Type B pancreatic cell (in vitro differentiated cells): ENCODE data around the gene DHRS4L2. TPM values are rescaled to one million over a fixed set of nuclear protein-coding genes. Genes with fewer than 3 reads are reported as not detected.
"Not testable (repeated sequence)": the region's sequence is repeated elsewhere in the genome, so short reads cannot be mapped to it uniquely, and the experiment has no call there.

Experiments
- DNase-seq: peaks from one replicate; pipeline ENCODE4 v3.0.0; 2021; ENCODE audit warnings: mixed read lengths; ENCODE audit not compliant: unreplicated experiment; ENCODE audit errors: extremely low spot score
- H3K27ac Mint-ChIP-seq: 2 replicates; pipeline ENCODE4 v1.8.0; 2021; ENCODE audit warnings: mild to moderate bottlenecking, mixed read lengths
- H3K27me3 Mint-ChIP-seq: 2 replicates; pipeline ENCODE4 v1.8.0; 2021; ENCODE audit warnings: mixed read lengths
- H3K36me3 Mint-ChIP-seq: 2 replicates; pipeline ENCODE4 v1.8.0; 2021; ENCODE audit warnings: mixed read lengths
- H3K4me1 Mint-ChIP-seq: one replicate; pipeline ENCODE4 v1.8.0; 2021; ENCODE audit warnings: mixed read lengths; ENCODE audit not compliant: unreplicated experiment
- H3K4me3 Mint-ChIP-seq: 2 replicates; pipeline ENCODE4 v1.8.0; 2021; ENCODE audit warnings: mild to moderate bottlenecking, mixed read lengths
- H3K9me3 Mint-ChIP-seq: 2 replicates; pipeline ENCODE4 v1.8.0; 2021; ENCODE audit warnings: mixed read lengths
- total RNA-seq: library from RNA; stranded (reverse); gene quantifications from 2 replicates; pipeline ENCODE4 v1.2.1, GENCODE V29; 2021; ENCODE audit warnings: low replicate concordance
- TF ChIP-seq, protein P1 (sequence below): fragments of 200-600 bp; sonication (generic); conservative IDR thresholded peaks from 2 replicates; pipeline ENCODE4 v1.5.0; 2021; ENCODE audit warnings: antibody characterized with exemption, mild to moderate bottlenecking

DHRS4L2 gene
- total RNA-seq, 1 donor from 2014 or later = 18.0 TPM

DNA sequence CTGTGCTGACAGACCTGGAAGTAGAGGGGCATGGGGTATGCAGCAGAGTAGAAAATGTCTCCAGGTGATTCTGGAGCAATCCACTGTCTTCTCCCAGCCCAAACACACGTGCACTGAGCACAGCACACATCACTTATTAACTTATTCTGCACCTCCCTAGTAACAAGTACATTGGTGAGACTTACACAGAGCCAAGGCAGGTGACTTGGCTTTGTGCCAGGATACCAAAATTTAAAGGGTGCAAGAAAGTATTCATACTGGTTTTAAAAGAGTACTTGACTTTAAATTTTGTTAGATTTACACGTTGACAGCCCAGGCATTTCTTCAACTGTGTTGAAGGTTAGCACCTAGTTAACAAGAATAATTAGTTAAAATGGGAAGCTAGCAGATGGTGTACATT, 52.0 kb downstream of the DHRS4L2 start:
- TF ChIP-seq, protein P1, sequence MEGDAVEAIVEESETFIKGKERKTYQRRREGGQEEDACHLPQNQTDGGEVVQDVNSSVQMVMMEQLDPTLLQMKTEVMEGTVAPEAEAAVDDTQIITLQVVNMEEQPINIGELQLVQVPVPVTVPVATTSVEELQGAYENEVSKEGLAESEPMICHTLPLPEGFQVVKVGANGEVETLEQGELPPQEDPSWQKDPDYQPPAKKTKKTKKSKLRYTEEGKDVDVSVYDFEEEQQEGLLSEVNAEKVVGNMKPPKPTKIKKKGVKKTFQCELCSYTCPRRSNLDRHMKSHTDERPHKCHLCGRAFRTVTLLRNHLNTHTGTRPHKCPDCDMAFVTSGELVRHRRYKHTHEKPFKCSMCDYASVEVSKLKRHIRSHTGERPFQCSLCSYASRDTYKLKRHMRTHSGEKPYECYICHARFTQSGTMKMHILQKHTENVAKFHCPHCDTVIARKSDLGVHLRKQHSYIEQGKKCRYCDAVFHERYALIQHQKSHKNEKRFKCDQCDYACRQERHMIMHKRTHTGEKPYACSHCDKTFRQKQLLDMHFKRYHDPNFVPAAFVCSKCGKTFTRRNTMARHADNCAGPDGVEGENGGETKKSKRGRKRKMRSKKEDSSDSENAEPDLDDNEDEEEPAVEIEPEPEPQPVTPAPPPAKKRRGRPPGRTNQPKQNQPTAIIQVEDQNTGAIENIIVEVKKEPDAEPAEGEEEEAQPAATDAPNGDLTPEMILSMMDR = no peak
- H3K27ac Mint-ChIP-seq = no peak overlapping the region
- no peak for DNase-seq
- H3K4me1 Mint-ChIP-seq = peaks cover 7% of the 10 kb centered on the region
- no peak overlapping the region for H3K4me3 Mint-ChIP-seq
- no peaks in the 10 kb centered on the region for H3K36me3 Mint-ChIP-seq
- no peaks in the 10 kb centered on the region for H3K9me3 Mint-ChIP-seq
- peaks cover 7% of the 10 kb centered on the region for H3K27me3 Mint-ChIP-seq

DNA sequence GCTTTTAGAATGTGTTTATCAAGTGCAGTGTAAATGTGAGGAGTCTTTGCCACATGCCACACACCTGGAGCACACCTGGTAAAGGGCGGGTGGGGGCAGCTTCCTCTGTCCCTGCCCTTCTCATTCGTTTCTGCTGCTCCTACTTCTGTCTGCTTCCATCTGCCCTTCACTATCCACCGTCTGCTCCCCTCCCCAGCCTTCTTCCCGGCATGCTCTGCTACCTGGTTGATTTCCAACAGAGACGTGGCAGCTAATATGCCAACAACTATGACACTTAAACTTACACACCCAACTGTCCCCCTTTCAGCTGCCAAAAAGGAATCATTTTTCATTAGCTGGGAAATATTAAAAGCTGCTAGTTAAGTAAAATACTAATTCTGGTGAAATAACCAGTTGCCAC, 54.0 kb downstream of the DHRS4L2 start:
- DNase-seq = no peak
- no peaks in the 10 kb centered on the region for H3K9me3 Mint-ChIP-seq
- no peak overlapping the region for H3K27ac Mint-ChIP-seq
- no peak overlapping the region for H3K4me3 Mint-ChIP-seq
- no peaks in the 10 kb centered on the region for H3K36me3 Mint-ChIP-seq
- TF ChIP-seq, protein P1 = no peak
- H3K4me1 Mint-ChIP-seq = no peaks in the 10 kb centered on the region
- H3K27me3 Mint-ChIP-seq = peaks cover 10% of the 10 kb centered on the region

DNA sequence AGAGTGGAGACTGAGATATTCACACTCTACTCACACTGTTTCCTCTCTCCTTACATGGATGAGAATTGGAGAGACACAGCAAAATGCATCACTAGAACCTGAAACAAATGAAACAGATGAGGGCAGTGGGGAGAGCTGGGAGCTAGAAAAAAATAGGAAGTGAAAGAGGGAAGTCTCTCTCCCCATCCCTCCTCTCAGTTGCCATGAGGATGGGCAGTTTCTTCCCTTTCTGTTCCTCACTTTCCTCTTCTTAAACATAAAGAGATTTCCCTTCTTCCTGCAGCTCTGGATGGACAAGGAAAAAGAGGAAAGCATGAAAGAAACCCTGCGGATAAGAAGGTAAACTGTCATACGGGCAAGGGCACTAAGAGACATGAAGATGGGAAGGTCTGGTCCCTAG, 60.3 kb downstream of the DHRS4L2 start:
- not testable (repeated sequence) for H3K36me3 Mint-ChIP-seq, H3K27ac Mint-ChIP-seq, H3K4me3 Mint-ChIP-seq, DNase-seq, H3K9me3 Mint-ChIP-seq
- Mint-ChIP-seq H3K27me3 (peaks cover 57% of the 10 kb centered on the region), H3K4me1 (peaks cover 13% of the 10 kb centered on the region)

DNA sequence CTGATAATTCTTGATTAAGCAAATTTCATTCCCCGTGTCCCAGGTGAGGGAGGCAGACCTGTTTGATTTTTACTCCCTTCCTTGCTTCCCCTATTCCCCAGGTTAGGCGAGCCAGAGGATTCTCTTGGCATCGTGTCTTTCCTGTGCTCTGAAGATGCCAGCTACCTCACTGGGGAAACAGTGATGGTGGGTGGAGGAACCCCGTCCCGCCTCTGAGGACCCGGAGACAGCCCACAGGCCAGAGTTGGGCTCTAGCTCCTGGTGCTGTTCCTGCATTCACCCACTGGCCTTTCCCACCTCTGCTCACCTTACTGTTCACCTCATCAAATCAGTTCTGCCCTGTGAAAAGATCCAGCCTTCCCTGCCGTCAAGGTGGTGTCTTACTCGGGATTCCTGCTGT, 62.0 kb downstream of the DHRS4L2 start:
- DNase-seq, H3K9me3 Mint-ChIP-seq, H3K36me3 Mint-ChIP-seq: not testable (repeated sequence)
- Mint-ChIP-seq H3K4me1 (peaks cover 13% of the 10 kb centered on the region), H3K27me3 (peaks cover 56% of the 10 kb centered on the region), H3K27ac (peak overlapping the region; percentile 44), H3K4me3 (peak overlapping the region; percentile 89)

DNA sequence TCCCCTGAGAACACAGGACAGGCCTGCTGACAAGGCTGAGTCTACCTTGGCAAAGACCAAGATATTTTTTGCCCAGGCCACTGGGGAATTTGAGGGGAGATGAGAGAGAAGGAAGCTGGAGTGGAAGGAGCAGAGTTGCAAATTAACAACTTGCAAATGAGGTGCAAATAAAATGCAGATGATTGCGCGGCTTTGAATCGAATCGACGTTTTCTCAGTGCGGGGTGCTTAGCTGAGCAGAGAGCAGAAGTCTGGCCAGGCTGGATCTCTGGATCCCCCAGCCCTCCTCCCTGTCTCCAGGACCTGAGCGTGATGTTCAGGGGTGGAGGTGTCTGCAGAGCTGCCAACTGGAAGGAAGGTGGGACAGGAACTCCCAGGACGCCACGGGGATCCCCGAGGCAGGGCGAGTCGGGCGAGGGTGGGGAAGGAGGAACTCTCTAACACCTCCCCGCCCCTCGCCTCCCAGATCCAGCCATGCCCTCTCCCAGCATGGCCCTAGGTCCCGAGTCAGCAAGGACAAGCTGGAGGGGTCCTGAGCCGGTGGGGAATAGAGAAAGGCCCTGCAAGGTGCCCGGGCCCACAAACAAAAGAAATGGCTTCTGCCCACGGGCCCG, 62.6 kb downstream of the DHRS4L2 start:
- Mint-ChIP-seq H3K4me3 (peak overlapping the region; percentile 89), H3K27me3 (peaks cover 53% of the 10 kb centered on the region), H3K4me1 (peaks cover 13% of the 10 kb centered on the region), H3K9me3 (no peaks in the 10 kb centered on the region), H3K27ac (peak overlapping the region; percentile 44), H3K36me3 (no peaks in the 10 kb centered on the region)
- TF ChIP-seq, protein P1 = no peak
- DNase-seq = peak; percentile 70

DNA sequence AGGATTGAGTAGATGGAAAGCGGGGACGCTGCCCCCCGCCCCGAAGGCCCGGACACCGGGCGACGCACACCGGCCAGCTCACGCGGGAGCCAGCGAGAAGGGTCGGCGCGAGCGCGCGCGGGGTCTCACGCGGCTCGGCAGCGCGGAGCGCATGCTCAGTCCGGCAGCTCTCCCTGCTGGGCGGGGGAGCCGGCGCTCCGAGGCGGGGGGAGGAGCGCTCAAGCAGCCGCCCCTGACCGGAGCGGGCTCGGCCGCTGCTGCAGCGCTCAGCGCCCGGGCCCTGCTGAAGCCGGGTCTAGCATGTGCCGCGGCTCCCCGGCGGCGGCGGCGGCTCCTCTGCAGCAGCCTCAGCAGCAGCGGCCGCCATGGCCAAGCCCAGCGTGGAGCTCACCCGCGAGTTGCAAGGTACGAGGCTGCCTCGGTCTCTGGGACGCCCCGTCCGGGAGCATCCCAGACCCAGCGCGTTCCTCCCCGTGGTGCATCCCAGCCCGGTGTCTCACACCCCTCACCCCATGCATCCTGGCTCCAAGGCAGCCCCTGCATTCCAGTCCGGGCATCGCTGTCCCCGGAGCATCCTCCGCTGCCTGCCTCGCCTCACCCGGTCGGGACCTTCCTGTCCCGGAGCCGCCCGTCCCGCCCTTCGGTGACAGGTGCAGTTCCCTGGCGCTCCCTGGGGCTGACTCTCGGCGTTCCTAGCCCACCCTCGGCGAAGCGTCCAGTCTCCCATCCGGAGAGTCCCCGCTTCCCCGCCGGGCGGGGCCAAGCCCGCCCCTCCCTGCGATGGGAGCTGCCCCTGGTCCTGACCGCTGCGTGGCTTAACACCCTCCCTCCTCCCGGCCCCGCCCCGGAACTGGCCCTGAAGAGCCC, 63.3 kb downstream of the DHRS4L2 start, which contains the start of gene CARMIL3:
CARMIL3 (plus strand) TSS at position 221 of the 867 bp plus-strand sequence; CDS start at position 366, 145 bp downstream.
- H3K27me3 Mint-ChIP-seq = peaks cover 53% of the 10 kb centered on the region
- no peaks in the 10 kb centered on the region for H3K9me3 Mint-ChIP-seq
- H3K36me3 Mint-ChIP-seq = no peaks in the 10 kb centered on the region
- H3K4me3 Mint-ChIP-seq = peak within 1 kb of the TSS; percentile 89
- DNase-seq = peak; percentile 79
- H3K4me1 Mint-ChIP-seq = peaks cover 13% of the 10 kb centered on the region
- H3K27ac Mint-ChIP-seq = peak within 1 kb of the TSS; percentile 44
- TF ChIP-seq, protein P1 = no peak
